NT2/D1 (cell line): ENCODE results near the gene GDPD3.

Experiments used
- SUZ12 ChIP-seq: IDR thresholded peaks from 2 replicates; pipeline ENCODE4 v1.6.1; 2011; ENCODE audit not compliant: insufficient read length, insufficient read depth; ENCODE audit errors: extremely low read depth
- YY1 ChIP-seq: IDR thresholded peaks from 2 replicates; pipeline ENCODE4 v1.6.1; 2011; ENCODE audit not compliant: insufficient read length, insufficient read depth

DNA sequence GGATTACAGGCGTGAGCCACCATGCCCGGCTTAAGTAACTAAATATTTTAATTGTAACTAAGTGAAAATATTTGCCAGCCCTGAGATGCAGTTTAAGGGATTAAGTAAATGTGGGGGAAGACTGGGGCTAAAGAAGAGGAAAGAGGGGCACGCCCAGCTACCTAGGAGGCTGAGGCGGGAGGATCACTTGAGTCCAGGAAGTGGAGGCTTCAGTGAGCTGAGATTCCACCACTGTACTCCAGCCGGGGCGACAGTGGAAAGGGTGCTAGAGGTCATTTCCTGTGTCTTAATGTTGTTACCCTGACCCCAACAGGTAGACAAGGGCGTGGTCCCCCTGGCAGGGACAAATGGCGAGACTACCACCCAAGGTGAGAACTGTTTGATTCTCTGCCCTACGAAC, 45.0 kb downstream of the GDPD3 start:
- TF ChIP-seq SUZ12: no peak
- TF ChIP-seq YY1: no peak
